ENCODE measurements around the gene CETN1.

The CETN1 gene

GRCh38 chr18:627231-627630, 47.1 kb downstream of the CETN1 start:
- TF ChIP-seq REST (IDR thresholded peaks at IDR 0.05; ENCODE audit: insufficient read depth in 1 of 2, low read depth in 2 of 2, low read length in 2 of 2) (no peak), FOXP2 (optimal IDR thresholded peaks at IDR 0.05; ENCODE audit: borderline replicate concordance, extremely low read depth, extremely low read length, insufficient read depth) (no peak), POLR2AphosphoS5 (IDR thresholded peaks at IDR 0.05; ENCODE audit: low read depth, low read length) (no peak), TAF1 (IDR thresholded peaks at IDR 0.05; ENCODE audit: borderline replicate concordance, insufficient read depth, low read length) (no peak), SIN3A (IDR thresholded peaks at IDR 0.05; ENCODE audit: borderline replicate concordance, insufficient read depth, low read length) (no peak)

GRCh38 chr18:629269-630150, 49.3 kb downstream of the CETN1 start:
- TF ChIP-seq FOXP2 (optimal IDR thresholded peaks at IDR 0.05; ENCODE audit: borderline replicate concordance, extremely low read depth, extremely low read length, insufficient read depth) = no peak
- no peak for TF ChIP-seq REST (IDR thresholded peaks at IDR 0.05; ENCODE audit: insufficient read depth in 1 of 2, low read depth in 2 of 2, low read length in 2 of 2)
- TF ChIP-seq POLR2AphosphoS5 (IDR thresholded peaks at IDR 0.05; ENCODE audit: low read depth, low read length) = no peak
- no peak for TF ChIP-seq TAF1 (IDR thresholded peaks at IDR 0.05; ENCODE audit: borderline replicate concordance, insufficient read depth, low read length)
- TF ChIP-seq SIN3A (IDR thresholded peaks at IDR 0.05; ENCODE audit: borderline replicate concordance, insufficient read depth, low read length) = no peak

- TF ChIP-seq SIN3A (IDR thresholded peaks at IDR 0.05; ENCODE audit: borderline replicate concordance, insufficient read depth, low read length) (no peak), REST (IDR thresholded peaks at IDR 0.05; ENCODE audit: insufficient read depth in 1 of 2, low read depth in 2 of 2, low read length in 2 of 2) (no peak), TAF1 (IDR thresholded peaks at IDR 0.05; ENCODE audit: borderline replicate concordance, insufficient read depth, low read length) (no peak), POLR2AphosphoS5 (IDR thresholded peaks at IDR 0.05; ENCODE audit: low read depth, low read length) (no peak), FOXP2 (optimal IDR thresholded peaks at IDR 0.05; ENCODE audit: borderline replicate concordance, extremely low read depth, extremely low read length, insufficient read depth) (no peak)
These were observed 51.4 kb downstream of the CETN1 start for GRCh38 chr18:631560-631959.

Data from PFSK-1 (cell line).